Breast epithelium (tissue), 3 donors: ENCODE data around the gene TAS2R5.
"Not testable (repeated sequence)": the region's sequence is repeated elsewhere in the genome, so short reads cannot be mapped to it uniquely, and the experiment has no call there.

Experiments
- POLR2A ChIP-seq: fragments of 450-650 bp; IDR thresholded peaks from one replicate; pipeline ENCODE4 v1.6.1; 2016; ENCODE audit warnings: antibody characterized with exemption, mild to moderate bottlenecking, moderate library complexity
- POLR2AphosphoS5 ChIP-seq, 3 donors: sonication (generic); formaldehyde crosslinking; IDR thresholded peaks; one replicate each; pipeline ENCODE4 v1.6.1; 2017; ENCODE audit warnings: antibody characterized with exemption in 3 of 3
- TF ChIP-seq, protein P1 (sequence below), 3 donors: fragments of 450-650 bp; IDR thresholded peaks; one replicate each; pipeline ENCODE4 v1.5.1; 2016 to 2017; ENCODE audit warnings: antibody characterized with exemption in 3 of 3, mild to moderate bottlenecking in 3 of 3, moderate library complexity in 3 of 3

GRCh38 chr7:141822432-141822831 lies 32.4 kb downstream of the TAS2R5 start:
- TF ChIP-seq, protein P1, sequence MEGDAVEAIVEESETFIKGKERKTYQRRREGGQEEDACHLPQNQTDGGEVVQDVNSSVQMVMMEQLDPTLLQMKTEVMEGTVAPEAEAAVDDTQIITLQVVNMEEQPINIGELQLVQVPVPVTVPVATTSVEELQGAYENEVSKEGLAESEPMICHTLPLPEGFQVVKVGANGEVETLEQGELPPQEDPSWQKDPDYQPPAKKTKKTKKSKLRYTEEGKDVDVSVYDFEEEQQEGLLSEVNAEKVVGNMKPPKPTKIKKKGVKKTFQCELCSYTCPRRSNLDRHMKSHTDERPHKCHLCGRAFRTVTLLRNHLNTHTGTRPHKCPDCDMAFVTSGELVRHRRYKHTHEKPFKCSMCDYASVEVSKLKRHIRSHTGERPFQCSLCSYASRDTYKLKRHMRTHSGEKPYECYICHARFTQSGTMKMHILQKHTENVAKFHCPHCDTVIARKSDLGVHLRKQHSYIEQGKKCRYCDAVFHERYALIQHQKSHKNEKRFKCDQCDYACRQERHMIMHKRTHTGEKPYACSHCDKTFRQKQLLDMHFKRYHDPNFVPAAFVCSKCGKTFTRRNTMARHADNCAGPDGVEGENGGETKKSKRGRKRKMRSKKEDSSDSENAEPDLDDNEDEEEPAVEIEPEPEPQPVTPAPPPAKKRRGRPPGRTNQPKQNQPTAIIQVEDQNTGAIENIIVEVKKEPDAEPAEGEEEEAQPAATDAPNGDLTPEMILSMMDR (IDR thresholded peaks at IDR 0.05), result not testable (repeated sequence)
- not testable (repeated sequence) for TF ChIP-seq POLR2A; POLR2AphosphoS5 (IDR thresholded peaks at IDR 0.05)
